HG02623 (cell line): Measurements from ENCODE around the gene GNG12.
A peak's percentile ranks its signal among the peaks of the same experiment; 100 is the strongest.

Source experiments
- ATAC-seq: cut with Tn5 transposase; IDR thresholded peaks from one replicate; pipeline ENCODE4 v1.9.1; 2021; ENCODE audit warnings: moderate library complexity; ENCODE audit not compliant: unreplicated experiment

The GNG12 gene

GRCh38 chr1:67711855-67712212 is 121.4 kb downstream of the GNG12 start:
- ATAC-seq, result no peak

- no peak for ATAC-seq
Measured at GRCh38 chr1:67711158-67711854, 122.0 kb downstream of the GNG12 start.

GRCh38 chr1:67710417-67710816 is 122.8 kb downstream of the GNG12 start:
- no peak for ATAC-seq

- ATAC-seq, result no peak
Measured at GRCh38 chr1:67708606-67709005, 124.7 kb downstream of the GNG12 start.

GRCh38 chr1:67705735-67706453 is 127.4 kb downstream of the GNG12 start:
- ATAC-seq, result no peak

- ATAC-seq, result no peak
Measured at GRCh38 chr1:67704351-67704750, 128.9 kb downstream of the GNG12 start.

- ATAC-seq, result no peak
Measured at GRCh38 chr1:67701876-67702275, 131.4 kb downstream of the GNG12 start.

GRCh38 chr1:67700692-67701410 is 132.4 kb downstream of the GNG12 start:
- no peak for ATAC-seq

- ATAC-seq, result no peak
Measured at GRCh38 chr1:67700220-67700619, 133.0 kb downstream of the GNG12 start.

GRCh38 chr1:67696708-67697107 is 136.6 kb downstream of the GNG12 start:
- no peak for ATAC-seq

GRCh38 chr1:67695963-67696362 is 137.3 kb downstream of the GNG12 start:
- no peak for ATAC-seq

- no peak for ATAC-seq
Measured at GRCh38 chr1:67691712-67692111, 141.6 kb downstream of the GNG12 start.

GRCh38 chr1:67690411-67690810 is 142.9 kb downstream of the GNG12 start:
- ATAC-seq, result no peak

GRCh38 chr1:67690018-67690363 is 143.3 kb downstream of the GNG12 start:
- no peak for ATAC-seq

- ATAC-seq, result no peak
Measured at GRCh38 chr1:67689267-67690017, 143.8 kb downstream of the GNG12 start.

- ATAC-seq, result no peak
Measured at GRCh38 chr1:67688526-67689219, 144.6 kb downstream of the GNG12 start.

GRCh38 chr1:67687649-67688048 is 145.6 kb downstream of the GNG12 start:
- ATAC-seq, result no peak

- ATAC-seq, result no peak
Measured at GRCh38 chr1:67687198-67687545, 146.1 kb downstream of the GNG12 start.

- ATAC-seq, result peak; percentile 16
Measured at GRCh38 chr1:67686267-67687197, 146.7 kb downstream of the GNG12 start.
